Stimulated activated CD4-positive, alpha-beta T cell treated with anti-CD3 and anti-CD28 coated beads, Interleukin-1b, Interleukin-23, amount 100 ng/mL, for 48 hours (primary cell): Measurements from ENCODE around the gene CIZ1.
"Not testable (repeated sequence)": the region's sequence is repeated elsewhere in the genome, so short reads cannot be mapped to it uniquely, and the experiment has no call there.

Experiments used
- DNase-seq: peaks from one replicate; pipeline ENCODE4 v3.0.0-alpha.2; 2020

CIZ1 gene

DNA sequence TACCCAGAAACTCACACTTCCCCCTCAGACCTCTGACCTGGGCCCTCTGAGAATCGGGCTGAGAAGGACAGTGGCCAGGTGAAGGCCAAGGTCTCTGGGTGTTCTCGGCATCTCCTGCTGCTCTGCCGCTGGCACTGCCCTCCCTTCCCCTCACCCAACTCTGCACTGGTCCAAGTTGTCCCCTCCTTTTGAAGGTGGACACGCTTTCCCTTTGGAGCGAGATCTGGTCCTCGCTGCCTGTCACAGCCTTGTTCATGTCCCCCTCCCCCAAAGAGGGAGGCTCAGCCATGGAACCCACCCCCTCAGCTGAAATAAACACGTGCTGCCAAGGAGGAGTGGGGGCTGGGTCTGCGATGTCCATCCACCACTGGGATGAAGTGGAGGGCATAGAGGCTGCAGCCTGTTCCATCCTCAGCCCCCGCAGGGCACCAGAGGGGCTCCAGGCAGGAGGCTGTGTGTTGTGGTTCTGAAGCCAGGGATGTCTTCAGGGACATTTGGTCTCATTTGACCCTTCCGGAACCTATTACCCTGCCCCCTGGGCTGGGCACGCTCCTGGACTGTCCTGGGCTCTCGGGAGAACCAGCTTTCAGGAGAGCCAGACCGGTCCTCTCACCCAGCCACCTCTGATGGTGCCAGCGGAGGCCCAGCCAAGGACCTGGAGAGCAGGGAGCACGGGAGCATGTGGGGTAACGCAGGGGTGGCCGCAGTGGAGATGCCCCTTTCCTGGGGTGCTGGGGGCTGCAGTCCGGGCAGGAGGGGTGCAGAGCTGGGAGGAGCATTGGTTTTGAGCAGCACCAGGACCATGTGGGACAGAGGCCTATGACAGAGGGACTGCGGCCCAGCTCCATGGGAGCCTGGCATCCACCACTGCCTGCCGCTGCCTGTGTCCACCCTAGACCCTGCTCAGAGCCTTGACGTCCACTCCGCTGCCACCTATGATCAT is 46.9 kb downstream of the CIZ1 start:
- no peak for DNase-seq

DNA sequence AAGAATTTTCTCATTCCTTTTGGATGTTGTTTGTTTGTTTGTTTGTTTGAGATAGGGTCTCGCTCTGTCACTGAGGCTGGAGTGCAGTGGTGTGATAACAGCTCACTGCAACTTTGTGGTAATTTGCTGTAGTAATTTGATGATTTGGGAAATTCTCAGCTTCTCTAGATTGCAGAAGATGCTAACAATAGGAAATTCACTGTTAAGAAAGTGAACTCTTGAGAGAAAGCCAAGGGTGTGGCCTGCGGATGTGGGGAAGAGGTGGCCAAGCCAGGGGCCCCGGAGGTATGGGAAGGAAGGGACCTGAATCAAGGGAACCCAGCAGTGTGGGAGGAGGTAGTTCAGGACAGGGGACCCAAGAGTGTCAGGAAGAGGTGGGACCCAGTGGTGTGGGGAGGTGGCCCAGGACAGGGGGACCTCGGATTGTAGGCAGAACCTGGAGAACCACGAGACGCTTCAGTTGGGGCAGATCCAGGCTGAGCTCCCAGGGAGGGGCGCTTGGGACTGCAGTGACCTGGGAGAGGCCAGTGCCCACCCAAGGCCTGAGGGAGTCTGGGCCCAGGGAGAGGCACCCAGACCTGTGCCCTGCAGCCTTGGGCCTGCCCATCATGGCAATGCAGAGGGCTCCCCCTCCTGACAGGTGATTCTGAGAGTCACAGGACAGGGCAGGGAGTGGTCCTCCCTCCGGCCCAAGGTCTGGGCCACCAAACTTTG is 47.7 kb downstream of the CIZ1 start:
- no peak for DNase-seq

GRCh38 chr9:128142596-128142995 is 48.8 kb downstream of the CIZ1 start:
- DNase-seq, result no peak

DNA sequence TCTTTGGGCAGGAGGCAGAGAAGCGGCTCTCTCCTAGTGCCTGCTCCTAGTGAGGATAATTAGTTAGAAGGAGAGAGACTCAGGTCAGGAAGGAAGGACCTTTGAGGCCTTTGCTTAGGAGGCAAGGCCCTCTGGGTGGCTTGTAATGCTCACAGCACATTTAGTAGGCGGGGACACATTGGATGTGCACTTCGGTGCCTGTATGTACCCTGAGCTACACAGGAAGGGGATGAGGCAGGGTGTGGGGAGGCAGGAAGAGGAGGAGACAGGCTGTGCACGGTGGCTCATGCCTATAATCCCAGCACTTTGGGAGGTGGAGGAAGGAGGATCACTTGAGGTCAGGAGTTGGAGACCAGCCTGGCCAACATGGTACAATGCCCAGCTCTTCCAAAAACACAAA is 49.3 kb downstream of the CIZ1 start:
- no peak for DNase-seq

DNA sequence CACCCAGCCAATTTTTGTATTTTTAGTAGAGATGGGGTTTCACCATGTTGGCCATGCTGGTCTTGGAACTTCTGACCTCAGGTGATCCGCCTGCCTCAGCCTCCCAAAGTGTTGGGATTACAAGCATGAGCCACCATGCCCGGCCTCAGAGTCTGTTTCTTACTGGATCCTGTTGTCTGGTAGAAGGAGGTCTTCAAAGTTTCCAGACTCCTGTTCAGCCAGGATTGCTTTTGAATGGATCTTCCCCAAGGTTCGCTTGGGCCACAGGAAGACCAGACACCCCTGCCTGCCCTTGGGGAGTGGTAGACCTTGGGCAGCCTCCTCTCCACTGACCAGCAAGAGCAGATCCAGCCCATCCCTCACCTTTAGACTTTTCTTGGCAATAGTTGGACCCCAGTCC is 49.8 kb downstream of the CIZ1 start:
- no peak for DNase-seq

GRCh38 chr9:128139621-128140020 is 51.8 kb downstream of the CIZ1 start:
- no peak for DNase-seq

DNA sequence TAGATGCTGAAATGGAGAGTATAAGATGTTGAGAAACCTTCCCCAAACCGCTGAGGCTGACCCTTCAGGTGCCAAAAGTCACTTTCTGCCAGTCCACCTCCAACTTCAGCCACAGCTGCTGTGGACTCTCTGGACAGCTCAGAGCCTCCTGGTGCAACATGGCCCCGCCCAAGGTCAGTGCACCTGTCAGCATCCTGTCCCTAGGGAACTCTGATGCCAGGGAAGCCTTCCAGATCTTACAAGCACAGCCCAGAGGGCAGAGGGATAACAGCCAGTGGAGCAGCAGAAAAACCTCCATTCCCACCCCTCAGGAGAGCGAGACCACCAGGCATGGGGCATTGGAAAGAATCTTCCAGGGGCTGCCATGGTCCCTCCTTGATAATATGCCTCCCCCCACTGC is 53.4 kb downstream of the CIZ1 start:
- DNase-seq, result no peak

GRCh38 chr9:128136816-128137793 is 54.3 kb downstream of the CIZ1 start:
- no peak for DNase-seq

DNA sequence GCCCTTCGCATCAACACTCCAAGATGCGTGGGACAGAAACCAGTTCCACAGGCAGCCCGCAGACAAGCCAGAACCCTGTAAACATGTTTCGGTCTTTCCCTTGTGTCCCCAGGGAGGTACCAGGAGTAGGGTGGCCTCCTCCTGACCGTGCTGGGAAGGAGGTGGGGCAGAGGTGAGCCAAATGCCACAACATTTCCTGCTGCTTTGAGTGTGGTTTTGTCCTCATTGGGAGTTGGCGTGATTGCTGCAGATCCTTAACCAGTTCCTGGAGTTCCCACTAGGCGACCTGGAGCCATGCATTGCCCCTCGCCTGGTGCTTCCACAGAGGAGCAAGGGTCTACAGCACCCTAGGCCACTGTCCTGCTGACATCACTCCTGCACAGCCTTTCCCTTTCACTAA is 55.8 kb downstream of the CIZ1 start:
- DNase-seq, result not testable (repeated sequence)

DNA sequence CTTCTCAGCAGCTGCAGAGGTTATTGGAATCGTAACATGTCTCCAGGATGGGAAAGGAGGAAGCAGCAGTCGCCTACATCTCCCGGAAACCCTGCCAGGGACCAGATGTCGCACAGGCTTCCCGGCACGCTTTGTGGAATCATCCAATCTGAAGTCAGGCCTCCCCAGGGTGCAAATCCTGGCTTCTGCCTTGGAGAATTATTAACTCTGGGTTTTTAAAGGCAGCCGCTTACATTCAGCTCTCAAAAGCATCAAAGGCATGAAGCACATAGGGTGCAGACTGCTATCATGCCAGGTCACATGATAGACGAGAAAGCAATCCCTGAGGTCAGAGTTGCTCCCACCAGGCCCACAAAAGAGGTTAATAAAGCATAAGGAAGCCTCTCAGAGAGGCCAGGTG is 59.2 kb downstream of the CIZ1 start:
- not testable (repeated sequence) for DNase-seq

DNA sequence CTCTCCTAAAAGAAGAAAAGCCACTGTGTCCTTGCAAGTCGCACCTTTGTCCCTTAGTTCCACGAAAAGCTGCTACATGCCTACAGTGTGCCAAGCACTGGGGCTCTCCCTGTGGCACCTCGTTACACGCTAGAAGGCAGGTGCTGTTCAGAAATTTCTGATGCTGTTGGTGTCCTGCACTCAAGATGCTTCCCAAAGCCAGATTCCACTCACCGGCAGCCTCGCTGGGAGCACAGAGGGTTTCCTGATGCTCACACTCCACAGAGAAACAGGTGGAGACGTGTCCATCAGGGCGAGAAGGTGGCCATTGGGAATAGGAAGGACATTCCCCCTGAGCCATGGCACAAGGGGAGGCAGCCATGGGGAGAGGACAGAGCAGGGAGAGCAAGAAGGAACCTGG is 60.0 kb downstream of the CIZ1 start:
- DNase-seq, result not testable (repeated sequence)

DNA sequence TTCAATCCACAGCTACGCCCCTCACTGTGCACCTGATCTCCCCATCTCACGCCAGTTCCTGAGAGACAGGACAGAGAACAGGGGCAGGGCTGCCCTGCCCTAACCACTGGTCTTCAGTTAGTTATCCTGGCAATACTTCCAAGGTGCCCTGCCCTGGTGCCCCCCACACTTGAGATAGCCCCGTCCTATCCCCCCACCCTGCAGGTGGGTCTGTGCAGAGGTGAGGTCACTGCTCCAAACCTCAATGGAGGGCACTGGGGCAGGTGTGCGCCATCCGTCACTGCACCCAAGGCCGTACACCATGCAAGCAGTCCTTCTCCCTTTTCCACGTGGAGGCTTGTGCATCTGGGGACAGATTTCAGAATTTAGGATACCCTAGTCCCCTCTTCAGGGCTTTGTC is 60.7 kb downstream of the CIZ1 start:
- not testable (repeated sequence) for DNase-seq

DNA sequence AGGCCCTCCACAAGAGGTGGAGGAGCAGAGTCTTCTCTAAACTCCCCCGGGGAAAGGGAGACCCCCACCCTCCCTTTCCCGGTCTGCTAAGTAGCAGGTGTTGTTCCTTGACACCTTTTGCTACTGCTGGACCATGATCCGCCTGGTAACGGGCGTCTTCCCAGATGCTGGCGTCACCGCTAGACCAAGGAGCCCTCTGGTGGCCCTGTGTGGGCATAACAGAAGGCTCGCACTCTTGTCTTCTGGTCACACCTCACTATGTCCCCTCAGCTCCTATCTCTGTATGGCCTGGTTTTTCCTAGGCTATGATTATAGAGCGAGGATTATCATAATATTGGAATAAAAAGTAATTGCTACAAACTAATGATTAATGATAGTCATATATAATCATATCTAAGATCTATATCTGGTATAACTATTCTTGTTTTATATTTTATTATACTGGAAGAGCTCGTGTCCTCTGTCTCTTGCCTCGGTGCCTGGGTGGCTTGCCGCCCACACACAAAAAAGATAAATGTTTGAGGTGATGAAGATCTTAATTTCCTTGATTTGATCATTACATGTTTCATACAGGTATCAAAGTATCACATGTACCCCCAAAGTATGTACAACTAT is 61.3 kb downstream of the CIZ1 start:
- DNase-seq, result peak; percentile 52

DNA sequence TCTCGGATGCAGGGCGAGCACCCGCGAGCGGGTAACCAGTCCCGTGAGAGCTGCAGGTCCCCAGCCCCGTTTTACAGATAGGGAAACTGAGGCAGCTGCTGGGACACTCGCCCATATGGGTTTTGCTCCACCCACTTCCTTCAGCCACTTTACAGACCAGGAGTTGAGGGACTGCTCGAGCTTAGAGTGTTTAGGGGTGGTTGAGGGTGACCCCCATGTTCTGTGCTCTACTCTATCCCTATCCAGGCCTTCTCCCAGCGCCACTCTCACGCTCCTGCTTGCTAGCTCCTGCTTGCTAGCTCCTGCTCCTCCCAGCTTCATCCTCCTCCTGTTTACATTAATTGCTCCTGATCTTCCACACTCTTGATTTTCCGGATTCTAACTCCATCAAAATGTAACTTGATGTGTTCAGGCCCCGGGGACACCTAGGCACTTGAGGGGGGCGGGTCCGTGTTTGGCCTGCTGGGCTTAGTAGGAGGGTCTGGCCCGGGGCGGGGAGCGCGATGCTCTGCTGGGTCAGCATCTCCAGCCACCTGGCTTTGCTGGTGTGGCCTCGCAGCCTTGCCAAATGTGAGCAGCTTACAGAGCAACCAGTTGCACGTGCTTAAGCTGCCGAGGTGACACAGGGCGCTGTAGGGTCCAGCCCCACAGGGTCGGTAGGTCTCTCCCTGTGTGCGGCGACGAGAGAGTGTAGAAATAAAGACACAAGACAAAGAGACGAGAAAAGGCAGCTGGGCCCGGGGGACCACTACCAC is 62.4 kb downstream of the CIZ1 start:
- DNase-seq, result no peak

DNA sequence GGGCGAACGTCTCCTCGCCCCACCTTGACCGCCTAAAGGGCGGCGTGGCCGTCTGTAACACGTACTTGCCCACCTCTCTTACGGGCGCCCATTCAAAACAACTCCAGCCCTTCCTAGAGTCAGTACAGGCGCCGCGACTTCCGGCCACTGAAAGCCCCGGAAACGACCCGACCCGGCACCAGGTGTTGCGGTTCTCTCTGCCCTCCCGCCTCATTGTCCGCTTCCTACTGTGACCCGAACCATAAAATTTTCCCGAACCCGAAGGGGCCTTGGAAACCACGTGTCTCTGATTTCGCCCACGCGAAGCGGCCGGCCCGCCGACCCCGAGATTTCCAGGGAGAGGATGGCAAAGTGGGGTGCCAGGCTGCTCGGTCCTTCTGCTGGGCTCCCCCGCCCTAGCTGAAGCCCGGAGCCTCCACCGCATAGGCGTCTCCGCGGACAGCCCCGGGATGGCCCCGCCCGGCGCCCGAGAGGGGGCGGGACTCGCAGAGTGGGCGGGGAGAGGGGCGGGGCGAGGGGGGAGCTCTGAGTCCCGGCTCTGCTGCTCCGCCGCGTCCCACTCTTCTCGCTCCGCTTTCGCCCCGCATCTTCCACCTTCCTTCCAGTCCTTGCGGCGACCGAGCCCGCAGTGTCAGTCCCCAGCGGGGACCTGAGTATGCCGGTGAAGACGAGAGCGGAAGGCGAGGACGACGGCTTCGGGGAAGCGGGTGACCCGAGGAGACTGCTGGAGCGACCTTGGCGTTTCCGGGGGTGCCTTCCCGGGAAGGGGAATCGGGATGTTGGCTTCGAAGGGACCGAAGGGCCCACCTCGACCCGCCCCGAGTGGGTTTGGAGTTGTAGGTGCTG is 63.2 kb downstream of the CIZ1 start:
- DNase-seq, result peak; percentile 84

- DNase-seq, result peak; percentile 75
Measured at GRCh38 chr9:128127568-128127989, 63.8 kb downstream of the CIZ1 start, which contains the start of gene PTGES2. Gene PTGES2, minus strand, starts transcription at chr9:128127729. Its CDS starts 12 bp downstream, at chr9:128127717.

DNA sequence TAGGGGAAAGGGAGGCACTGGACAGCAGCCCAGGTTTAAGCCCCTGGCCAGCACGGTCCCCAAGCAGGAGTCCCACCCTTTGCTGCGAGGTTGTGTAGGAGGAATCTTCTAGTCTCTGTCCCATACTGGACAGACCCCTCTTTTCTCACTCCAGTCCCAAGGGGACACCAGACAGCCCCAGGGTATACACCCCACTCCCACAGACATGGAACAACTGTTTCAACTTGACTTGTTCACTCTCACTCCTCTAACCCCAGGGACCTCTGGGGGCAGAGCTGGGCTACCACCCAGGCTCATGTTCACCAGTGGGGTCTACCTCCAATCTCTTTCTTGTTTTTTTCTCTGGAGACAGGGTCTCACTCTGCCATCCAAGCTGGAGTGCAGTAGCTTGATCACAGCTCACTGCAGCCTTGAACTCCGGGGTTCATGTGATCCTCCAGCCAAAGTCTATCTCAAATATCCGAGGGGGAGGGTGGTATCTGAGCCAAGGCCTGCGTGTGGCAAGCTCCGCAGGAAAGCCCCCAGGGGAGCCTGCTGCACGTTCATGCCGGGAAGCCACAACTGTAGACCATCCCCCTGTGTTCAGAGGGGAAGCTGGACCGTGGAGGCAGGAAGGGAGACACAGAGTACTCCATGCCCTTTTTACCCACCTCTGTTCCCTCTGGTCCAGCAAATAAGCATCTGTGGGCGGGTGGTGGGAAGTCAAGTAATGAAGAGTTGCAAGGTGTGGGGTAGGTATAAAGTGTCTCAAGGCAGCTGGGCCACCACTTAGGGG is 65.6 kb downstream of the CIZ1 start:
- DNase-seq, result no peak

GRCh38 chr9:128124873-128125579 is 66.3 kb downstream of the CIZ1 start:
- peak; percentile 40 for DNase-seq

GRCh38 chr9:128124451-128124850 is 66.9 kb downstream of the CIZ1 start:
- DNase-seq, result no peak
